GM20000 (cell line): ENCODE data around the gene CLDN2.

Source experiments
- DNase-seq: peaks from one replicate; pipeline ENCODE4 v3.0.0; 2012; ENCODE audit warnings: low spot score
- TF ChIP-seq, protein P1 (sequence below): IDR thresholded peaks from 2 replicates; pipeline ENCODE4 v1.5.1; 2012; ENCODE audit warnings: mild to moderate bottlenecking, control low read depth; ENCODE audit errors: extremely low read depth, missing control alignments

The CLDN2 gene

DNA sequence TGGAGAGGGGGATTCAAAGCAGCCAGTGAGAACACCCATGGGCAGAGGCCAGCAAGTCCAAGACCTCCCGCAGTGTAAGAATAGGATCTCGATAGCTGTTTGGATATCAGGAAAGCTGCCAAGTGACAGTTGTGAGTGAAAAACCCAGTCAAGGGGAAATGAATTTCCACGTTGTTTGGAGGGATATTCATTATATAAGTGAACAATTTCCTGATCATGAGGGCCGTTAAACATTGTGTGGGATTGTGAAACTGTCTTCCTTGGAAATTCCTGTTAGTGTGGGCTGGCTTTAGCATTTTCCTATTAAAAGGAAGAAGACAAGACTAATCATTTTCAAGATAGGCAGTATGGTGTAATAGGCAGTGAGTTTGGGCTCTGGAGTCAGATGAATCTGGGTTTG, 15.0 kb downstream of the CLDN2 start:
- TF ChIP-seq, protein P1, sequence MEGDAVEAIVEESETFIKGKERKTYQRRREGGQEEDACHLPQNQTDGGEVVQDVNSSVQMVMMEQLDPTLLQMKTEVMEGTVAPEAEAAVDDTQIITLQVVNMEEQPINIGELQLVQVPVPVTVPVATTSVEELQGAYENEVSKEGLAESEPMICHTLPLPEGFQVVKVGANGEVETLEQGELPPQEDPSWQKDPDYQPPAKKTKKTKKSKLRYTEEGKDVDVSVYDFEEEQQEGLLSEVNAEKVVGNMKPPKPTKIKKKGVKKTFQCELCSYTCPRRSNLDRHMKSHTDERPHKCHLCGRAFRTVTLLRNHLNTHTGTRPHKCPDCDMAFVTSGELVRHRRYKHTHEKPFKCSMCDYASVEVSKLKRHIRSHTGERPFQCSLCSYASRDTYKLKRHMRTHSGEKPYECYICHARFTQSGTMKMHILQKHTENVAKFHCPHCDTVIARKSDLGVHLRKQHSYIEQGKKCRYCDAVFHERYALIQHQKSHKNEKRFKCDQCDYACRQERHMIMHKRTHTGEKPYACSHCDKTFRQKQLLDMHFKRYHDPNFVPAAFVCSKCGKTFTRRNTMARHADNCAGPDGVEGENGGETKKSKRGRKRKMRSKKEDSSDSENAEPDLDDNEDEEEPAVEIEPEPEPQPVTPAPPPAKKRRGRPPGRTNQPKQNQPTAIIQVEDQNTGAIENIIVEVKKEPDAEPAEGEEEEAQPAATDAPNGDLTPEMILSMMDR, result no peak
- no peak for DNase-seq

DNA sequence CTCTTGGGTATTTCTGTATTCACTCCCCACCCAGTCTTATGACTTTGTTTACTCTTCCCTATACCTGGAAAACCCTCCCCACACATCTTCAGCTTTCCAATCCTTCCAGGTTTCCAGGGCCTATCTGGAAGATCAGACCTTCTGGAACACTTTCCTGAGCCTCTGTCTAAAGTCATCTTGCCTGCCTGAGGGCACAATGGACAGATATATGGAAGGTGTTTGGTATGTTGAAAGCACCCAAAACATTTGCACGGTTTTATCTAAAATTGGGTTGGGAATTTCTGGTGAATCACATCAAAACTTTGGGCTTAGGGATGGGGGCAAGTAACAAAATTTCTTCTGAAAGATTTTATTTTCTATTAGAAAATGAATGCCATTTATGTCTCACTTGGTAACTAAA, 16.0 kb downstream of the CLDN2 start:
- DNase-seq, result no peak
- TF ChIP-seq, protein P1, result no peak

DNA sequence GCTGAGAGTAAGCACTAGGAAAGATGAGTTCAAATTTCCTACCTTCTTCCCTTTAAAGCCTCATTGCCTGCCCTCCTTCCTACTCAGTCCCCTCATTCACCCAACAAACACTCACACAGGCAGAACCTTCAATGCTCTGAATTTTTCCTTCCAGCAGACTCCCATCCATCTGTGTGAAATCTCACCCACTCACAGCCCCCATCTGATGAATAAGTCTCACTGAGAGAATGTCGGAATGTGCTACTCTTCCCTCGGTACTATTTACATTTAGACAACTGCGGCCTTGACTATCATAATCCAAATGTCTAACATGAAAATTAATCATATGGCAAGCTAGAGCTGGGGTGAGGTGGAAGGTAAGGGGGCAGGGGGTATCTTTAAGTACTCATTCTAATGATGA, 19.4 kb downstream of the CLDN2 start:
- TF ChIP-seq, protein P1, result no peak
- DNase-seq, result no peak

DNA sequence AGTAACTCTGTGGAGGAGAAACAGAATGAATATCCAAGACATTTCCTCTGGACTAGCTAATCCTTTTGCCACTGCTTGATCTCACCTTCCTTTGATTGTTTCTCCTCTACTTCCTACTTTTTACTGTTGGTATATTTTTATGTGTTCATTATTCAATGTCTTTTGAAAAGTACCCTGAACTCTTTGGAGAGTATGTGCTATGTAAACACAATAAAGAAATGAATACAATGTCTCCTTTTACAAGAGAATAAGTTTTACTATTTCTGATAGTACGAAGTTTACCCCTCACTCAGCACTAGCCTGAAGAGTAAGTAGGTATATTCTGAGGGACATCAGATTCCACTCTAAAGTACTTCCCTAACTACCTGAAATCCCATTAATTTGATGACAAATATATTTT, 19.9 kb downstream of the CLDN2 start:
- DNase-seq, result no peak
- TF ChIP-seq, protein P1, result no peak

DNA sequence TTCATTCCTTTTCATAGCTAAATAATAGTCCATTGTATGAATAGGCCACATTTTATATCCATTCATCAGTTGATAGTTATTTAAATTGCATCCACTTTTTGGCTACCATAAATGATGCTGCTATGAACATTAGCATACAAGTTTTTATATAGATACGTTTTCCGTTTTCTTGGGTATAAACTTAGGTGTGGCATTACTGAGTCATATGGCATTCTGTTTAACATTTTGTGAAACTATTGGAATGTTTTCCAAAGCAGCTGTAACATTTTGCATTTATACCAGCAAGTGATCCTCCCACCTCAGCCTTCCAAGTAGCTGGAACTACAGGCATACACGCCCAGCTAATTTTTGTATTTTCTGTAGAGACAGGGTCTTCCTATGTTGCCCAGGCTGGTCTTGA, 26.3 kb downstream of the CLDN2 start:
- no peak for DNase-seq
- TF ChIP-seq, protein P1, result no peak

DNA sequence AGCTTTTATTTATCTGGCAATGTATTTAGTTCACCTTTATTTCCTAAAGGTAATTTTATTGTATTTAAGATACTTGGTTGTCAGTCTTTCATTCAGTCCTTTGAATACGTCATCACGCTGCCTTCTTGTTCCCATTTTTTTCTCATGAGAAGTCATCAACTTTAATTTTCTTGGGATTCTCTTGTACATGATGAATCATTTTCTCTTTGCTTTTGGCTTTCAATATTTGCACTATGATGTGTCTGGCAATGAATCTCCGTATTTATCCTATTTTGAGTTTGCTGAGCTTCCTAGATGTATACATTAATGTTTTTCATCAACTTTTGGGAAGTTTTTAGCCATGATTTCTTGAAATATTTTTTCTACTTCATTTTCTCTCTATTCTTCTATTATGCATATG, 28.4 kb downstream of the CLDN2 start:
- no peak for DNase-seq
- TF ChIP-seq, protein P1, result no peak

DNA sequence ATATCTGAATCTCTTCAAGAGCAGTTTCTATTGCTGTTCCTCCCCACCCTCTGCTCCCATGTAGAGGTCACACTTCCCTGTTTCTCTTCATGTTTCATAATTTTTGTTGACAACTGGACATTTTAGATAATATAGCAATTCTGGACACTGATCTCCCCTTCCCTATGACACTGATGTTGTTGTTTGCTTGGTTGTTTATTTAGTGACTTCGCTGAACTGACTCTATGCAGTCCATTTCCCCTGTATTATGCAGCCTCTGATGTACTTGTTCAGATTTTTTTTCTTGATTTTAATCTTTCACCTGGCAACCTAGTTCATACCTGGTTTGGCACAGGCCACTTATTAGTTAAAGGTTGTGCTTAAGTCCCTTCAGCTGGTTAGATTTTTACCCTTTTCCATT, 29.2 kb downstream of the CLDN2 start:
- no peak for DNase-seq

More for the DNA sequence above, 29.2 kb downstream of the CLDN2 start:
- TF ChIP-seq, protein P1, result no peak
